ENCODE results near the gene VAV3.
"Not testable (repeated sequence)": the region's sequence is repeated elsewhere in the genome, so short reads cannot be mapped to it uniquely, and the experiment has no call there.

Gene VAV3

GRCh38 chr1:108007070-108007469, 42.1 kb upstream of the VAV3 start:
- TF ChIP-seq, protein P1, sequence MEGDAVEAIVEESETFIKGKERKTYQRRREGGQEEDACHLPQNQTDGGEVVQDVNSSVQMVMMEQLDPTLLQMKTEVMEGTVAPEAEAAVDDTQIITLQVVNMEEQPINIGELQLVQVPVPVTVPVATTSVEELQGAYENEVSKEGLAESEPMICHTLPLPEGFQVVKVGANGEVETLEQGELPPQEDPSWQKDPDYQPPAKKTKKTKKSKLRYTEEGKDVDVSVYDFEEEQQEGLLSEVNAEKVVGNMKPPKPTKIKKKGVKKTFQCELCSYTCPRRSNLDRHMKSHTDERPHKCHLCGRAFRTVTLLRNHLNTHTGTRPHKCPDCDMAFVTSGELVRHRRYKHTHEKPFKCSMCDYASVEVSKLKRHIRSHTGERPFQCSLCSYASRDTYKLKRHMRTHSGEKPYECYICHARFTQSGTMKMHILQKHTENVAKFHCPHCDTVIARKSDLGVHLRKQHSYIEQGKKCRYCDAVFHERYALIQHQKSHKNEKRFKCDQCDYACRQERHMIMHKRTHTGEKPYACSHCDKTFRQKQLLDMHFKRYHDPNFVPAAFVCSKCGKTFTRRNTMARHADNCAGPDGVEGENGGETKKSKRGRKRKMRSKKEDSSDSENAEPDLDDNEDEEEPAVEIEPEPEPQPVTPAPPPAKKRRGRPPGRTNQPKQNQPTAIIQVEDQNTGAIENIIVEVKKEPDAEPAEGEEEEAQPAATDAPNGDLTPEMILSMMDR (conservative IDR thresholded peaks at IDR 0.05; ENCODE audit: low read depth, low read length): no peak

DNA sequence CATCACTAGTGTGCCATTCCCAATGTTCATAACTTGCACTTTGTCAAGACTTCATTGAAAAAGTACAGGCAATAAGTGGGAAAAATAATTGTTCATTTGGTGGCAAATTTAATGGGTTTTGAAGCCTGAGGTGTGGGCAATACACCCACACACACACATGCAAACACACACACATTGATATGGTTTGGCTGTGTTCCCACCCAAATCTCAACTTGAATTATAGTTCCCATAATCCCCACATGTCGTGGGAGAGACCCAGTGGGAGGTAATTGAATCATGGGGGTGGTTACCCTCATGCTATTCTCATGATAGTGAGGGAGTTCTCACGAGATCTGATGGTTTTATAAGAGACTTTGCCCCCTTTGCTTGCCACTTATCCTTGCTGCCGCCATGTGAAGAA, 39.9 kb upstream of the VAV3 start:
- H3K4me3 ChIP-seq (ENCODE audit: low read depth, low read length); DNase-seq (ENCODE audit: low read depth): not testable (repeated sequence)

More at GRCh38 chr1:108007070-108007469, 42.1 kb upstream of the VAV3 start:
- DNase-seq (ENCODE audit: low read depth): no peak
- no peak overlapping the region for H3K4me3 ChIP-seq (ENCODE audit: low read depth, low read length)

DNA sequence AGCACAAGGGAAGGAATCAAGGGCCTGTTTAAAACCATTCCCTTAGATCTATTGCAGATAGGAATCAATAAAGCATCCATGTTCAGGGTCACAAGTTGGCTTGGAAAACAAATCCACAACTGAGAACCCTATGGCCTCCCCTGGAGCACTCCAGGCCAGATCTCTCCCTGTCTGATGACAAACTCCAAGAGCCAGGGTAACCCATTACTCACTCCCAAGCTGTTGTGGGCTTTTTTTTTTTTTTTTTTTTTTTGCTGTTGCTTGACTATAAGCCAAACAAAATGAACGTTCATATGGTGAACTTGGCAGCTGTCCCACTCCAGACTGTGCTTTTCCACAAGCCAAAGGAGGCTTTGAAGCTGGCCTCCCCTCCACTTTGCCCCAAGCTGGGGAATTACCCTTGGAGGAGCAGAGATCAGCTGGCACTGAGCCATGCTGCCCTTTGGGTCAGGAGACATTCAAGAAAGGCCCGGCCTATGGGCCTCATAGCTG, 35.7 kb upstream of the VAV3 start:
- peak; percentile 97 for DNase-seq (ENCODE audit: low read depth)

GRCh38 chr1:108000184-108000583, 35.2 kb upstream of the VAV3 start:
- DNase-seq (ENCODE audit: low read depth): no peak
- TF ChIP-seq, protein P1 (conservative IDR thresholded peaks at IDR 0.05; ENCODE audit: low read depth, low read length): no peak
- no peak overlapping the region for H3K4me3 ChIP-seq (ENCODE audit: low read depth, low read length)

More for the DNA sequence above, 35.7 kb upstream of the VAV3 start:
- no peak overlapping the region for H3K4me3 ChIP-seq (ENCODE audit: low read depth, low read length)
- TF ChIP-seq, protein P1 (conservative IDR thresholded peaks at IDR 0.05; ENCODE audit: low read depth, low read length): no peak

DNA sequence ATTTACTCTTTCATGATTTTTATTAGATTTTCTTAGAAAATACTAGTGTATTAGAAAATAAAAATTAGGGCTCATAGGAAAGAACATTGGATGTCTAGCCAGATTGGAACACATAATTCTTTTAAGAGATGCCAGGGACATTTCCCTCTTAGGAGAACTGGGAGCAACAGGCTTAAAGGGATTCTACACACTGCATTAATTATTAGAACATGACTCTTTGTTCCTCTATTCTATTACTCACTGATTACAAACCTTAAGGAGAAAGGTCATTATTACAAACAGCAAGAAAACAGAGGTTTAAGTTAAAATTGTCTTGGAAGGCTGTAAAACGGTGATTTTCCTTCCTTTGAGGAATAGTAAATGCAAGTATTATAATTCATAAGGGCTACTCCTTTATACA, 32.9 kb upstream of the VAV3 start:
- TF ChIP-seq, protein P1 (conservative IDR thresholded peaks at IDR 0.05; ENCODE audit: low read depth, low read length): no peak
- no peak for DNase-seq (ENCODE audit: low read depth)
- no peak overlapping the region for H3K4me3 ChIP-seq (ENCODE audit: low read depth, low read length)

- TF ChIP-seq, protein P1 (conservative IDR thresholded peaks at IDR 0.05; ENCODE audit: low read depth, low read length): no peak
- DNase-seq (ENCODE audit: low read depth): no peak
These were observed 28.9 kb upstream of the VAV3 start for GRCh38 chr1:107993920-107994319.

DNA sequence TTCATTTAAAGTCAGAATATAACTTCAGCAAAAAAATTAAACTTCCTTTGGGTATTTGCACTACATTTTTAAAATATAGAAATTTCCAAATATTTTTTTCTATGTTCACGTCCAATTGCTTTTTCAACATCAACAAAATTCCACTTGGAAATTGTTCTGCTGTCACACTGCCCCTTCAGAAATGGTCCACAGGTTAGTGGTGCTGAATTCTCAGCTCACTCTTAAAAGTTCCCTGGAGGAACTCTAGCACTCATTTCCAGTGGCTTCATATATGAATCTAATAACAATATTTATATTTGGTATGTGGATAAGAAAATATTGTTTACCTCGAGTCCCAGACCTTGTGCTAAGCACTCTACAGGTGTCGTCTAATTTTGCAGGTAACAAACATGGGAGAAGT, 27.4 kb upstream of the VAV3 start:
- TF ChIP-seq, protein P1 (conservative IDR thresholded peaks at IDR 0.05; ENCODE audit: low read depth, low read length): no peak
- DNase-seq (ENCODE audit: low read depth): no peak
- no peak overlapping the region for H3K4me3 ChIP-seq (ENCODE audit: low read depth, low read length)

More at GRCh38 chr1:107993920-107994319, 28.9 kb upstream of the VAV3 start:
- no peak overlapping the region for H3K4me3 ChIP-seq (ENCODE audit: low read depth, low read length)
